ENCODE results near the gene RREB1. TPM values are rescaled to one million over a fixed set of nuclear protein-coding genes. Genes with fewer than 3 reads are reported as not detected.

RREB1 gene
- total and polyA plus RNA-seq, 9 donors, result 7.3 to 64.4 (median 50.1) TPM

GRCh38 chr6:7138046-7138531 is 30.3 kb downstream of the RREB1 start:
- WGBS, 3 donors, result 25 to 34% (median 26%) methylated on average over 2 of the region's 2 CpGs
- TF ChIP-seq EP300 (IDR thresholded peaks at IDR 0.05), result no peak
- peaks cover 2% of the 10 kb centered on the region for H3K4me1 ChIP-seq (ENCODE audit: insufficient read depth)

DNA sequence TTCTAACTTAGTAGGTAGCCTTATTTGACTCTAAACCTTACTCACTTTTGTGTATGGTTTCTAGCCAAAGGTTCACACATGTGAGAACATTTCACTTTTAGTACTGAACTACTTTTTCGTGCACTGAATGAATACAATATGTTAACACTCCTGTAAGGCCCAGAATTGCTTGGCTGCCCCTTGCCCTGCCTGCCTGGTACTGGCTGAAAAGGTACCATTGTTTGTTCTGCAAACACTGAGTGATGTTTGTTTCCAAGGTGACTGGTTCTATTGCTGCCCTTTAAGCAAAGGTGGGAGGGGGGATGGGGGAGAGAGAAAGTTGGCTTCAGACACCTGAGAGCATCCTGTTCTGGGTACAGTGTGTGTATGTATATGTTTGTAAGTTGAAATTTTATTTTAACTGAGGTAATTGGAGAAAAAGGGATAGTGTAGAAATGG is 31.2 kb downstream of the RREB1 start:
- no peak for TF ChIP-seq POLR2A (IDR thresholded peaks at IDR 0.05)
- TF ChIP-seq CTCF (IDR thresholded peaks at IDR 0.05), result no peak
- TF ChIP-seq EP300 (IDR thresholded peaks at IDR 0.05), result no peak
- Histone ChIP-seq H3K27me3 (no peaks in the 10 kb centered on the region), H3K4me3 (no peak overlapping the region), H3K36me3 (no peaks in the 10 kb centered on the region), H3K4me1 (ENCODE audit: insufficient read depth) (peaks cover 2% of the 10 kb centered on the region), H3K9me3 (no peaks in the 10 kb centered on the region), H3K27ac (peak overlapping the region in 1 of 2 donors; percentile 53)
- no peak for DNase-seq
- WGBS, 3 donors, result 71 to 79% (median 75%) methylated on average over 1 of the region's 1 CpG
- intact Hi-C loops (cut with DNase I), result no loop called here

More at GRCh38 chr6:7138046-7138531, 30.3 kb downstream of the RREB1 start:
- no peak for DNase-seq
- no peaks in the 10 kb centered on the region for H3K9me3 ChIP-seq
- no peaks in the 10 kb centered on the region for H3K36me3 ChIP-seq
- no peak overlapping the region for H3K4me3 ChIP-seq
- H3K27me3 ChIP-seq, result no peaks in the 10 kb centered on the region
- intact Hi-C loops (cut with DNase I), result no loop called here
- peak overlapping the region in 1 of 2 donors; percentile 53 for H3K27ac ChIP-seq

DNA sequence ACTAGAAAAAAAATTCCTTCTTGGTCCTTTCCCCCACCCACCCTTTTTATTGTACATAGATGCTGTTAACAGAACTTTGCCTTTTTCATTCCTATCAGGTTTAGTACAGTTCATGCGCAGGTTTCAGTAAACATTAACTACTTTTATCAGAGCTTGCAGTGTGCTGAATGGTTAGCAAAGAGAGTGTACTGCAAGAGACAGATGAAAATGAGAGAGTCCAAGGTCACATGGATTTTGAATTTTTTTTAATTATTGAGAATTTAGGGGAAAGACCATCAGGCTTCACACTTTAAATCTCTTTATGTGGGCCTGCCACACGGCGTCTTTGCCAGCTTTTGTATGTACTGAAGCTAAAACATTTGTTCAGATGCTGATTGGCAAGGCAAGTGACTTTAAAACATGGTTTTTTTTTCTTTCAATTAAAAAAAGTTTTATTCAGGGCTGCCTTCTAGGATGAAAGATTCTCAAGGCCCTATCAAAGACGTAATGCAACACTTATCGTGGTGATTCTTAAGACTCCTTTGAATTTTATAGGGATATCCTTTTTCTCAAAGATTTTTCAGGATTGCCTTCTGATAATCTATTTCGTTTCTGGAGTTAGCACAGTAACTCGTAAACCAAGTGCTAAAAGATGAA is 32.2 kb downstream of the RREB1 start:
- Histone ChIP-seq H3K27me3 (no peaks in the 10 kb centered on the region), H3K27ac (no peak overlapping the region), H3K4me1 (ENCODE audit: insufficient read depth) (peaks cover 2% of the 10 kb centered on the region), H3K36me3 (no peaks in the 10 kb centered on the region), H3K4me3 (peak overlapping the region; percentile 78), H3K9me3 (no peaks in the 10 kb centered on the region)
- 42 to 74% (median 62%) methylated on average over 7 of the region's 7 CpGs for WGBS, 3 donors
- TF ChIP-seq POLR2A (IDR thresholded peaks at IDR 0.05), result no peak
- no peak for TF ChIP-seq EP300 (IDR thresholded peaks at IDR 0.05)
- no peak for TF ChIP-seq CTCF (IDR thresholded peaks at IDR 0.05)
- intact Hi-C loops (cut with DNase I), result no loop called here
- DNase-seq, result no peak

GRCh38 chr6:7140631-7141378 is 33.0 kb downstream of the RREB1 start:
- peaks cover 9% of the 10 kb centered on the region for H3K4me1 ChIP-seq (ENCODE audit: insufficient read depth)
- peak overlapping the region; percentile 67 to 94 for H3K27ac ChIP-seq
- no peaks in the 10 kb centered on the region for H3K27me3 ChIP-seq
- peak; percentile 85 to 91 (median 89) for DNase-seq
- H3K36me3 ChIP-seq, result no peaks in the 10 kb centered on the region
- H3K9me3 ChIP-seq, result no peaks in the 10 kb centered on the region
- 2% methylated on average over 62 to 67 of the region's 67 CpGs for WGBS, 3 donors
- H3K4me3 ChIP-seq, result peak overlapping the region; percentile 78
- TF ChIP-seq CTCF (IDR thresholded peaks at IDR 0.05), result no peak
- peak; percentile 67 for TF ChIP-seq POLR2A (IDR thresholded peaks at IDR 0.05)
- intact Hi-C loops (cut with DNase I), result no loop called here
